ENCODE data around the gene BNIP1.
"Not testable (repeated sequence)": the region's sequence is repeated elsewhere in the genome, so short reads cannot be mapped to it uniquely, and the experiment has no call there.

GRCh38 chr5:173132166-173132565 is 12.2 kb upstream of the BNIP1 start:
- TF ChIP-seq CTCF (conservative IDR thresholded peaks at IDR 0.05 in 1 of 2, IDR thresholded peaks at IDR 0.05 in 1 of 2; ENCODE audit: low read depth in 1 of 2, low read length in 2 of 2); EZH2 (IDR thresholded peaks at IDR 0.05; ENCODE audit: low read length, missing control alignments): not testable (repeated sequence)

Data from fibroblast of lung (primary cell).